ENCODE measurements around the gene GPR162.

GPR162 gene

GRCh38 chr12:6818645-6819044 lies 3.0 kb upstream of the GPR162 start:
- H2AFZ ChIP-seq (ENCODE audit: low read length) = no peak overlapping the region
- no peak overlapping the region for H3K27ac ChIP-seq (ENCODE audit: low read length)
- TF ChIP-seq EZH2phosphoT487 (IDR thresholded peaks at IDR 0.05; ENCODE audit: low read length) (no peak), CTCF (IDR thresholded peaks at IDR 0.05; ENCODE audit: low read length) (no peak), EZH2 (optimal IDR thresholded peaks at IDR 0.05; ENCODE audit: low read depth, low read length) (no peak)
- H3K4me3 ChIP-seq (ENCODE audit: low read length) = no peak overlapping the region
- H3K27me3 ChIP-seq (replicated peaks; ENCODE audit: insufficient read depth, low read length) = peaks cover 45% of the 10 kb centered on the region
- no peaks in the 10 kb centered on the region for H3K9me2 ChIP-seq (replicated peaks; ENCODE audit: insufficient read depth, low read length)
- DNase-seq = no peak
- no peaks in the 10 kb centered on the region for H3K79me2 ChIP-seq (ENCODE audit: low read length)
- H3K4me1 ChIP-seq (ENCODE audit: low read length) = no peaks in the 10 kb centered on the region
- no peak overlapping the region for H3K9ac ChIP-seq (ENCODE audit: low read length)
- no peaks in the 10 kb centered on the region for H3F3A ChIP-seq (ENCODE audit: insufficient read depth, low read length)
- no peak overlapping the region for H3K4me2 ChIP-seq (ENCODE audit: low read depth, low read length)
- no peaks in the 10 kb centered on the region for H3K9me3 ChIP-seq (replicated peaks; ENCODE audit: insufficient read depth, low read length)
- H4K20me1 ChIP-seq (ENCODE audit: insufficient read depth, low read length) = no peaks in the 10 kb centered on the region
- H3K36me3 ChIP-seq (replicated peaks; ENCODE audit: insufficient read depth, low read length) = no peaks in the 10 kb centered on the region

GRCh38 chr12:6819106-6820030 lies 2.3 kb upstream of the GPR162 start:
- Histone ChIP-seq H3K79me2 (ENCODE audit: low read length) (no peaks in the 10 kb centered on the region), H3K36me3 (replicated peaks; ENCODE audit: insufficient read depth, low read length) (no peaks in the 10 kb centered on the region), H3K27ac (ENCODE audit: low read length) (no peak overlapping the region), H3K9me3 (replicated peaks; ENCODE audit: insufficient read depth, low read length) (no peaks in the 10 kb centered on the region), H3K4me2 (ENCODE audit: low read depth, low read length) (no peak overlapping the region), H3K27me3 (replicated peaks; ENCODE audit: insufficient read depth, low read length) (peaks cover 50% of the 10 kb centered on the region), H3K9ac (ENCODE audit: low read length) (no peak overlapping the region), H3F3A (ENCODE audit: insufficient read depth, low read length) (no peaks in the 10 kb centered on the region), H3K9me2 (replicated peaks; ENCODE audit: insufficient read depth, low read length) (no peaks in the 10 kb centered on the region), H3K4me1 (ENCODE audit: low read length) (no peaks in the 10 kb centered on the region), H4K20me1 (ENCODE audit: insufficient read depth, low read length) (no peaks in the 10 kb centered on the region), H2AFZ (ENCODE audit: low read length) (no peak overlapping the region), H3K4me3 (ENCODE audit: low read length) (no peak overlapping the region)
- TF ChIP-seq EZH2phosphoT487 (IDR thresholded peaks at IDR 0.05; ENCODE audit: low read length) (no peak), CTCF (IDR thresholded peaks at IDR 0.05; ENCODE audit: low read length) (no peak), EZH2 (optimal IDR thresholded peaks at IDR 0.05; ENCODE audit: low read depth, low read length) (no peak)
- DNase-seq = no peak

- Histone ChIP-seq H3F3A (ENCODE audit: insufficient read depth, low read length) (no peaks in the 10 kb centered on the region), H3K9me3 (replicated peaks; ENCODE audit: insufficient read depth, low read length) (no peaks in the 10 kb centered on the region), H3K79me2 (ENCODE audit: low read length) (no peaks in the 10 kb centered on the region), H3K4me3 (ENCODE audit: low read length) (no peak overlapping the region), H3K4me1 (ENCODE audit: low read length) (no peaks in the 10 kb centered on the region), H3K9ac (ENCODE audit: low read length) (no peak overlapping the region), H3K27ac (ENCODE audit: low read length) (no peak overlapping the region), H3K9me2 (replicated peaks; ENCODE audit: insufficient read depth, low read length) (no peaks in the 10 kb centered on the region), H3K4me2 (ENCODE audit: low read depth, low read length) (no peak overlapping the region), H3K27me3 (replicated peaks; ENCODE audit: insufficient read depth, low read length) (peaks cover 58% of the 10 kb centered on the region), H2AFZ (ENCODE audit: low read length) (no peak overlapping the region), H4K20me1 (ENCODE audit: insufficient read depth, low read length) (no peaks in the 10 kb centered on the region), H3K36me3 (replicated peaks; ENCODE audit: insufficient read depth, low read length) (no peaks in the 10 kb centered on the region)
- no peak for DNase-seq
- TF ChIP-seq EZH2phosphoT487 (IDR thresholded peaks at IDR 0.05; ENCODE audit: low read length) (no peak), EZH2 (optimal IDR thresholded peaks at IDR 0.05; ENCODE audit: low read depth, low read length) (no peak), CTCF (IDR thresholded peaks at IDR 0.05; ENCODE audit: low read length) (no peak)
These were observed 1.5 kb upstream of the GPR162 start for GRCh38 chr12:6820166-6820565.

All from MM.1S (cell line).